ENCODE measurements around the gene COA8.

Gene COA8

DNA sequence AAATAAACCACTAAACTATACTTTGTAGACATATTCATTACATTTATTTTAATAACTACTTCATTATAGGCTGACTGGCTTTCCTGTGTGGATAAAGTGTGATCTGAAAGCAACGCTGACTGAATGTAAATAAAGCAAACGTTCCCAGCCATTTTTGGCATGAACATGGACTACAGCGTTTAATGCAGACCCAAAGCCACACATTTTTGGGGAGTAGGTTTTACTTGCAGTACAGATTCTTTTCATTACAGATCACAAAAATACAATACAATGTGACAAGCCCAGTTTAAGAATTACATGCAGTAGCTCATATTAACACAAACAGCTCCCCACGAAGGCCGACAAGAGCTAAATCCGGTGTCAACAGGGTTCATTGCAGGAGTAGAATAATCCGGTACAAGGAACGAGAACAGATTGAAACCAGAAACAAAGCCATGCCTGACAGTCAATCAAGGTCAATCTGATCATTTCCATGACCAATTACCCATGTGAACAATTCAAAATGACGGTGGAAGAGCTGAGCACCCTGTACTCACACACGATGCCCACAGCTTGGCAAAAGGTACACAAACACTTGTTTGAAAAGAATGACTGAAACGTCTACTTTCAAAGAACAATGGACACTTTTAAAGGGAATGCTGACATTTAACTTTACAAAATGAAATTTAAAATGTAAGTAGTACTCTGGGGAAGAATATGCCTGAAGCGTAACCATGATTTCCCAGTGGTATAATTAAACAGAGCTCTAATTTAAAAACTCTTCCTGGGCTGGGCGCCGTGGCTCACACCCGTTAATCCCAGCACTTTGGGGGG, 5.6 kb upstream of the COA8 start:
- DNase-seq (ENCODE audit: extremely low read depth, low read depth), result no peak
- TF ChIP-seq, protein P1, sequence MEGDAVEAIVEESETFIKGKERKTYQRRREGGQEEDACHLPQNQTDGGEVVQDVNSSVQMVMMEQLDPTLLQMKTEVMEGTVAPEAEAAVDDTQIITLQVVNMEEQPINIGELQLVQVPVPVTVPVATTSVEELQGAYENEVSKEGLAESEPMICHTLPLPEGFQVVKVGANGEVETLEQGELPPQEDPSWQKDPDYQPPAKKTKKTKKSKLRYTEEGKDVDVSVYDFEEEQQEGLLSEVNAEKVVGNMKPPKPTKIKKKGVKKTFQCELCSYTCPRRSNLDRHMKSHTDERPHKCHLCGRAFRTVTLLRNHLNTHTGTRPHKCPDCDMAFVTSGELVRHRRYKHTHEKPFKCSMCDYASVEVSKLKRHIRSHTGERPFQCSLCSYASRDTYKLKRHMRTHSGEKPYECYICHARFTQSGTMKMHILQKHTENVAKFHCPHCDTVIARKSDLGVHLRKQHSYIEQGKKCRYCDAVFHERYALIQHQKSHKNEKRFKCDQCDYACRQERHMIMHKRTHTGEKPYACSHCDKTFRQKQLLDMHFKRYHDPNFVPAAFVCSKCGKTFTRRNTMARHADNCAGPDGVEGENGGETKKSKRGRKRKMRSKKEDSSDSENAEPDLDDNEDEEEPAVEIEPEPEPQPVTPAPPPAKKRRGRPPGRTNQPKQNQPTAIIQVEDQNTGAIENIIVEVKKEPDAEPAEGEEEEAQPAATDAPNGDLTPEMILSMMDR (IDR thresholded peaks at IDR 0.05; ENCODE audit: low read depth, low read length), result no peak

DNA sequence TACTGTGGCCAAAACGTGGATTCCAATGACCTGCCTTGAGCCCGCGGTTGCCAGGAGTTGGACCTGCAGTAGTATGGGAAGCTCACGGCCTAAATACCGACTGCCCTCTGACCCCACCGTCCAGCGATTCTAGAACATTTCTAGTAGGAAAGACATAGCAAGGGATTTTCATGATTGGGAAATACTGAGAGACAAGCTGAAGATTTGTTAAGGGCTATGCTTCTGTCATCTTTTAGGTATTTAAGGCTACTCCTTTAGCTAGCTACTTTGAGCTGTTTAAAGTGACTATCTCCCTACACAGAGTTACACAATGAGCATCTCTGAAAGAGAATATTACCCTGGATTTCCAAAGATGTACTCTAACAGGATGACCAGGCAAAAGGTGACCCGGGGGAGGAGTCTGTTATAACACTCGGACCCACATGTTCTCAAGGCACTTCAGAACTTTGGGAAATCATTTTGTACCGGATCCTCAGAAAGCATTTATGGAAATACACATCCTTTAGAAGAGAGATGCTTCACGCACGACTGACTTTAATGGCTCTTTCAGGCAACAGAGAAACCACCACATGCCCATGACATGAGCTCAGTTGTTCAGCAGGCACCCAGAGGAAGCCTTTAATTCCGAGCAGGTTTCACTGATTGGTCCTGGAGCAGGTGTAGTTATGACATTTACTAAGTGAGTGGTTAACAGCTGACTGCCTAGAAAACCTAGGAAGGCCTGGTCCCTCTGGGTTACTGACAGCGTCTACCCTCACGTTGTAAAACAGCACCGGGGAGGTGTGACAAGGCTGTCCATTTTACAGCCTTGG, 4.5 kb upstream of the COA8 start:
- no peak for DNase-seq (ENCODE audit: extremely low read depth, low read depth)
- TF ChIP-seq, protein P1 (IDR thresholded peaks at IDR 0.05; ENCODE audit: low read depth, low read length), result no peak

DNA sequence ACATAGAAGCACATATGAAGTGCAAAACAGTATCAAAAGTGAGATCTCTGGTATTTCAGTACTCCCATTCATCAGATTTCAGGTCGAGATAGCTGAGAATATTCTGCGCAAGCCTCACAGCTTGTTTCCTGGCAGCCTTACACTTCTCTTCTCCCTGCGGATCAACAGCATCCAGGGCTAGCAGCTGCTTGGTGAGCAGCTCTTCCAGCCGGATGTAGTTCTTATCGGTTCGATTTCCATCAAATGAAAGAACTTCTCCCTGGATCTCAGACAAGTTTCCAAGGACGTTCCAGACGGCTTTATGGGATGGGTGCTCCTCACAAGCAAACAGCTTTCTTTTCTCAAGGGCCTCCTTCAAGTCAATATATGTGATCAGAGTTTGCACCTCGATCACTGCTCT, 3.0 kb upstream of the COA8 start:
- TF ChIP-seq, protein P1 (IDR thresholded peaks at IDR 0.05; ENCODE audit: low read depth, low read length), result no peak

DNA sequence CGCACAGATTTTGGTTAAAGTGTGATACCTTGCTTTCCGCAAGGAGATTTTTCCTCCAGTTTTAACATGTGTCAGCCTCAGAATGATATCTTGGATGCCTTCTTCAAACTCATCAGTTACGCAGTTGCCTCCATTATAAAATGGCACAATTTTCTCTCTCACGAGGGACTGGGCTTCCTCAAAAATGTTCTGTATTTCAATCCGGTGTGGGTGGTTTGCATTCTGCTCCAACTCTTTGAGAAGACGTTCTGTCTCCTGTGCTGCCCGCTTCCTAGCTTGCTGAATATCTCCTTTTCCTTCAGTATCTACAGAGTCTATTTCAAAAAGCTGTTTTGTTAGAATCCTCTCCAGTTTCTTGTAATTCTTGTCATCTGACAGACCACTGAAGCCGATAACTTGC, 2.1 kb upstream of the COA8 start:
- DNase-seq (ENCODE audit: extremely low read depth, low read depth), result no peak
- TF ChIP-seq, protein P1 (IDR thresholded peaks at IDR 0.05; ENCODE audit: low read depth, low read length), result no peak

More for the DNA sequence above, 3.0 kb upstream of the COA8 start:
- DNase-seq (ENCODE audit: extremely low read depth, low read depth), result no peak

DNA sequence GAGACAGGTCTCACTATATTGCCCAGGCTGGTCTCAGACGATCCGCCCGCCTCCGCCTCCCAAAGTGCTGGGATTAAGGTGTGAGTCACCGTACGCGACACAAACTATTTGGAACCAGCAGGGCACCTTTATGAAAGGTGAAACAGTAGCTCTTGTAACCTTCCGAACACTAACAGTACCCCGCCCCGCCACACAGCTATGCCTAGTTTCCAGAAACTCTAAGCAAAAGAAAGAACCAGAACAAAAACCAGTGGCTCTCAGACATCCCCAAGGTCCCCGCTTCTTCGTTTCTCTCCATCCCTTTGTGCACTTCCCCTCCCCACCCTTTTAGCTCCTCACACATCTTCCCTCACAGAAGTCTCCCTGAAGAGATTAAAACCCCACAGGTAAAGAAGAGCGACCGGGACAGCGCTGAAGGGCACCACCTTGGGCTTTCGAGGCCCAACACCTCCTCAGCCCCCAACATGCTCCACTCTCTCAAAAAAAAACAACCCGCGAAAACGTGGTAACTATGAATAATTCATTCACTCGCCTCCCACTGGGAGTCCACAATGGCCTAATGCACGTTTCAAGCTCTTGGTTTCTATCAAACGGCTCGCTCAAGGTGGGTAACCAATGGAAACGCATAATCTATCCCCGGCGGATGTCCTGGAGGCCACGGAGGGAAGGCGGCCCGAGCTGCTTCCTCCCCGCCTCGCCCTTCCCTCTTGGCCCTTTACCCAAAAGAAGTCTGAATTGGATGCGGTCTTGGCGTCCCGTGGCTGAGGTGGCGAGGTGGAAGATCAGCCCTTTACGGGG, 1.2 kb upstream of the COA8 start:
- DNase-seq (ENCODE audit: extremely low read depth, low read depth), result no peak
- TF ChIP-seq, protein P1 (IDR thresholded peaks at IDR 0.05; ENCODE audit: low read depth, low read length), result no peak

DNA sequence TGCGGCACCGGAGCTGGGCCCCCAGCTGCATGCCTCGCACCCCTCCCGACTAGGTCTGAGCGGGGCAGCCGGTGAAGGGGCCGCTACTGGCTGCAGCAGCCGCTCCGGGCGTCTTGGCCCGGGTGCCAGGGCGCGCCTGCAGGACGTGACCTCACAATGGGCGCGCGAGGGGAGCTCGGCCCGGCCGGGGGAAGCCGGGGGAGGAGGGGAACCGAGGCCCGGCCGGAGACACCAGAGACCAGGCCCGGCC, 656 bp upstream of the COA8 start:
- DNase-seq (ENCODE audit: extremely low read depth, low read depth), result no peak
- TF ChIP-seq, protein P1 (IDR thresholded peaks at IDR 0.05; ENCODE audit: low read depth, low read length), result no peak

Data from AG09319 (cell line).